ENCODE data around the gene FBXL13. TPM values are rescaled to one million over a fixed set of nuclear protein-coding genes. Genes with fewer than 3 reads are reported as not detected.
"Not testable (repeated sequence)": the region's sequence is repeated elsewhere in the genome, so short reads cannot be mapped to it uniquely, and the experiment has no call there.

The FBXL13 gene
- total RNA-seq, 1 donor from 2014 or later: 0.45 TPM

DNA sequence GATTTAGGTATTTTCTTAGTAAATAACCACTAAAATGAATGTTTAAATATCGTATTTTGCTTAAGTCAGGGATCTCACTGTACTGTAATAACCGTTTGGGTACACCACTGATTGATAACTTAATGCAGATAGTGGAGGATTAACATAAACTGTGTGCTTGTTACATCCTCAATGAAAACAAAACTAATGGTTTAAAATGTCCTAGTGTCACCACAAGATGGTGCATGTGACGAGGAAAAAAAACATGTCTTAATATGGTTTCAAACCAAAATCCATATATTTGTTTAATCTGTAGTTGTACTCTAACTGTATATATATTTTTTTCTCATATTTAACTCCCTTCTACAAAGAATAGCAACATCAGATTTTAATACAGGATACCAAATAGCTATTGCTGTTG is 19.5 kb upstream of the FBXL13 start:
- no peak overlapping the region for H3K27ac Mint-ChIP-seq (ENCODE audit: unreplicated experiment)
- H3K4me1 Mint-ChIP-seq (ENCODE audit: low read depth): peaks cover 3% of the 10 kb centered on the region
- TF ChIP-seq, protein P1, sequence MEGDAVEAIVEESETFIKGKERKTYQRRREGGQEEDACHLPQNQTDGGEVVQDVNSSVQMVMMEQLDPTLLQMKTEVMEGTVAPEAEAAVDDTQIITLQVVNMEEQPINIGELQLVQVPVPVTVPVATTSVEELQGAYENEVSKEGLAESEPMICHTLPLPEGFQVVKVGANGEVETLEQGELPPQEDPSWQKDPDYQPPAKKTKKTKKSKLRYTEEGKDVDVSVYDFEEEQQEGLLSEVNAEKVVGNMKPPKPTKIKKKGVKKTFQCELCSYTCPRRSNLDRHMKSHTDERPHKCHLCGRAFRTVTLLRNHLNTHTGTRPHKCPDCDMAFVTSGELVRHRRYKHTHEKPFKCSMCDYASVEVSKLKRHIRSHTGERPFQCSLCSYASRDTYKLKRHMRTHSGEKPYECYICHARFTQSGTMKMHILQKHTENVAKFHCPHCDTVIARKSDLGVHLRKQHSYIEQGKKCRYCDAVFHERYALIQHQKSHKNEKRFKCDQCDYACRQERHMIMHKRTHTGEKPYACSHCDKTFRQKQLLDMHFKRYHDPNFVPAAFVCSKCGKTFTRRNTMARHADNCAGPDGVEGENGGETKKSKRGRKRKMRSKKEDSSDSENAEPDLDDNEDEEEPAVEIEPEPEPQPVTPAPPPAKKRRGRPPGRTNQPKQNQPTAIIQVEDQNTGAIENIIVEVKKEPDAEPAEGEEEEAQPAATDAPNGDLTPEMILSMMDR (IDR thresholded peaks at IDR 0.05): peak; percentile 67
- H3K4me3 Mint-ChIP-seq (ENCODE audit: unreplicated experiment): no peak overlapping the region
- no peak for DNase-seq (ENCODE audit: low spot score)
- H3K27me3 Mint-ChIP-seq (ENCODE audit: low read depth): no peaks in the 10 kb centered on the region
- peaks cover 9% of the 10 kb centered on the region for H3K36me3 Mint-ChIP-seq (ENCODE audit: low read depth)
- H3K9me3 Mint-ChIP-seq (ENCODE audit: low read depth): no peaks in the 10 kb centered on the region

DNA sequence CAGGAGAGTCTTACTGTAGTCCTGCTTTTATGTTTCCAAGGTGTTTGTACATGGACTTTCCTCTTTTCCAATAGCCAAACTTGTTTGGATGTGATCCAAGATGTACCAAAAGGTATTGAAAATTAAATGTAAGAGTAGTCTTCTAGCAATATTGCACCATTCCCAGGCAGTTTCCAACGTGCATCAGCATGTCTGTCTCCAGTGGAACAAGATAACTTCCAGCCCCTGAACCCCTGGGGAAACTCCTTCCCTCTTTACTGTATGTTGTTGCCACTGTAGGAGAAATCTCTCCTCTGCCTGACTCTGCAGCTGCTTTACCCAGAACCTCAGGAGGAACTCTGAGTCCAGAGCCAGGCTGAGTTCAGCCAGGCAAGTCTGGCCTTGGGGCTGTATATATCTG is 18.8 kb upstream of the FBXL13 start:
- H3K27ac Mint-ChIP-seq (ENCODE audit: unreplicated experiment): no peak overlapping the region
- H3K27me3 Mint-ChIP-seq (ENCODE audit: low read depth): no peaks in the 10 kb centered on the region
- H3K9me3 Mint-ChIP-seq (ENCODE audit: low read depth): no peaks in the 10 kb centered on the region
- peaks cover 3% of the 10 kb centered on the region for H3K4me1 Mint-ChIP-seq (ENCODE audit: low read depth)
- TF ChIP-seq, protein P1 (IDR thresholded peaks at IDR 0.05): no peak
- no peak overlapping the region for H3K4me3 Mint-ChIP-seq (ENCODE audit: unreplicated experiment)
- DNase-seq (ENCODE audit: low spot score): no peak
- H3K36me3 Mint-ChIP-seq (ENCODE audit: low read depth): peaks cover 12% of the 10 kb centered on the region

DNA sequence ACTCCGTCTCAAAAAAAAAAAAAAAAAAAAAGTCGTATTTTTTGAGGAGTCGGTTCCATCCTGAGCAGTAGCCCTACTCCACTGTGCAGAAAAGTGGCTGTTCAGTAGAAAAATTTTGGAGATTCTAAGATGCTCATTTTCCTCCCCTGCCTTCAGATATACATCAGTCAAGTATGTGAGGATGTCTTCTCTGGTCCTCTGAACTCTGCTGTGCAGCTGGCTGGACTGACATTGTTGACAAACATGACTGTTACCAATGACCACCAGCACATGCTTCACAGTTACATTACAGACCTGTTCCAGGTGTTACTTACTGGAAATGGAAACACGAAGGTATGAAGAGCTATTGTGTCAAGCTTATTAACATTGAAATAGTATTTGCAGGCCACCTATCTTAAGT is 17.7 kb upstream of the FBXL13 start:
- not testable (repeated sequence) for H3K9me3 Mint-ChIP-seq (ENCODE audit: low read depth); H3K27ac Mint-ChIP-seq (ENCODE audit: unreplicated experiment); H3K4me3 Mint-ChIP-seq (ENCODE audit: unreplicated experiment); H3K27me3 Mint-ChIP-seq (ENCODE audit: low read depth); DNase-seq (ENCODE audit: low spot score); H3K4me1 Mint-ChIP-seq (ENCODE audit: low read depth)
- H3K36me3 Mint-ChIP-seq (ENCODE audit: low read depth): peaks cover 14% of the 10 kb centered on the region

DNA sequence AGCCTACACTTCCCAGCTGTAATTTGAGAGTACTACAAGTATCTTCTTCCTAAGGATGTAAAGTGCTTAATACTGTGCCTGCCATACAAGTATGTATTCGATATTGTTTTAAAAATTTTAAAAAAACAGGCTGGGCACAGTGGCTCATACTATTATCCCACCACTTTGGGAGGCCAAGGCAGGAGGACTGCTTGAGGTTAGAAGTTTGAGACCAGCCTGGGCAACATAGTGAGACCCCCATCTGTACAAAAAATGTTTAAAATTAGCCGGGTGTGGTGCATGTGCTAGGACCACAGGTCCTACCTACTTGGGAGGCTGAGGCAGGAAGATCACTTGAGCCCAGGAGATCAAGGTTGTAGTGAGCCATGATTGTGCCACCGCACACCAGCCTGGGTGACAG is 8.6 kb upstream of the FBXL13 start:
- no peaks in the 10 kb centered on the region for H3K27me3 Mint-ChIP-seq (ENCODE audit: low read depth)
- no peak overlapping the region for H3K27ac Mint-ChIP-seq (ENCODE audit: unreplicated experiment)
- H3K4me3 Mint-ChIP-seq (ENCODE audit: unreplicated experiment): no peak overlapping the region
- no peak for DNase-seq (ENCODE audit: low spot score)
- no peaks in the 10 kb centered on the region for H3K9me3 Mint-ChIP-seq (ENCODE audit: low read depth)
- TF ChIP-seq, protein P1 (IDR thresholded peaks at IDR 0.05): no peak
- H3K4me1 Mint-ChIP-seq (ENCODE audit: low read depth): no peaks in the 10 kb centered on the region
- H3K36me3 Mint-ChIP-seq (ENCODE audit: low read depth): peaks cover 6% of the 10 kb centered on the region

DNA sequence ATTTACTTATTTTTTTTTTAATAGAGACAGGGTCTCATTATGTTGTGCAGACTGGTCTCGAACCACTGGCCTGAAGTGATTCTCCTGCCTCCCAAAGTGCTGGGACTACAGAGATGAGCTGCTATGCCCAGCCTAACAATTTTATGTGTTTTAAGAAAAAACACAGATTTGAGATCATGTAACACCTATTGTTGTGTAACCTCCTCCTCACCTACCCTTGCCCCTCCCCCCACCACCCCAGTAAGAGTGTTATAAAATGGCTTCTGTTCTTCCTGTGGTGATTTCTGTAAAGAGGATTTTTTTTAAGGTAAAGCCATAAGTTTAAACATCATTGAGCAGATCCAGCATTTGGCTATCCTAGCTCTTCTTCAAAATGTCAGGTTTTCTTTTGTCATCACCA is 7.9 kb upstream of the FBXL13 start:
- Mint-ChIP-seq H3K36me3 (ENCODE audit: low read depth) (peaks cover 5% of the 10 kb centered on the region), H3K9me3 (ENCODE audit: low read depth) (no peaks in the 10 kb centered on the region), H3K4me3 (ENCODE audit: unreplicated experiment) (no peak overlapping the region), H3K27me3 (ENCODE audit: low read depth) (no peaks in the 10 kb centered on the region), H3K4me1 (ENCODE audit: low read depth) (no peaks in the 10 kb centered on the region), H3K27ac (ENCODE audit: unreplicated experiment) (no peak overlapping the region)
- TF ChIP-seq, protein P1 (IDR thresholded peaks at IDR 0.05): no peak
- DNase-seq (ENCODE audit: low spot score): no peak

DNA sequence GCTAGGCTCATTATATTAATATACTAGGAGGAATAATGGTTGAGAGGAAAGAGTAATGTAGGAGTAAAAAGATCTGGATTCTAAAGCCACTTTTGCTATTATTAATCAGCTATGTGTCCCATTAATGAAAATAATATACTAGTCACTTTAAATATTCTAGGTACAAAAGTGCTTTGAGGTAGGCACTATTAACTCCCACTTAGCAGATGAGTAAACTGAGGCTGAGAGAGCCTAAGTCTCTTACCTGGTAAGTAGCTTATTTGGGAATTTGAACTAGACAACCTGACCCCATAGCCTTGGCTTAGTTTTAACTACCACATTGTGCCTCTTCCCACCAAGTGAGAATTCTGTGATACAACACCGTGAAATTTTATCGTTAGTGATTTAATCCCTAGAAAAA is 6.3 kb upstream of the FBXL13 start:
- Mint-ChIP-seq H3K36me3 (ENCODE audit: low read depth) (peaks cover 4% of the 10 kb centered on the region), H3K4me3 (ENCODE audit: unreplicated experiment) (no peak overlapping the region), H3K4me1 (ENCODE audit: low read depth) (peaks cover 8% of the 10 kb centered on the region), H3K27me3 (ENCODE audit: low read depth) (no peaks in the 10 kb centered on the region), H3K27ac (ENCODE audit: unreplicated experiment) (no peak overlapping the region), H3K9me3 (ENCODE audit: low read depth) (no peaks in the 10 kb centered on the region)
- TF ChIP-seq, protein P1 (IDR thresholded peaks at IDR 0.05): no peak
- no peak for DNase-seq (ENCODE audit: low spot score)

Measured in chondrocyte (in vitro differentiated cells).